ENCODE data around the gene LRMDA.

Gene LRMDA

GRCh38 chr10:76463111-76463510 is 1031.7 kb downstream of the LRMDA start:
- no peaks in the 10 kb centered on the region for H3K36me3 ChIP-seq (ENCODE audit: control insufficient read depth in 2 of 2, insufficient read depth in 1 of 2, low read length in 2 of 2)
- CTCF ChIA-PET, result interaction anchor here (0.6 kb wide), 1 partner anchor 180 kb away, joined by 4 read pairs; no protein-coding TSS in a partner anchor
- no peak for TF ChIP-seq ZNF830 (tag by site-specific recombination; IDR thresholded peaks at IDR 0.05; ENCODE audit: low read depth)
- TF ChIP-seq ZNF423 (tag by site-specific recombination; IDR thresholded peaks at IDR 0.05), result no peak
- TF ChIP-seq, protein P1, sequence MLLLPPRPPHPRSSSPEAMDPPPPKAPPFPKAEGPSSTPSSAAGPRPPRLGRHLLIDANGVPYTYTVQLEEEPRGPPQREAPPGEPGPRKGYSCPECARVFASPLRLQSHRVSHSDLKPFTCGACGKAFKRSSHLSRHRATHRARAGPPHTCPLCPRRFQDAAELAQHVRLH (tag by site-specific recombination; IDR thresholded peaks at IDR 0.05), result no peak
- 0 out of 2 replicates have a peak, but pooled peaks have one; percentile 21 for TF ChIP-seq SCRT2 (tag by site-specific recombination; IDR thresholded peaks at IDR 0.05)
- no peak for TF ChIP-seq ZNF19 (tag by site-specific recombination; IDR thresholded peaks at IDR 0.05; ENCODE audit: low read depth)

DNA sequence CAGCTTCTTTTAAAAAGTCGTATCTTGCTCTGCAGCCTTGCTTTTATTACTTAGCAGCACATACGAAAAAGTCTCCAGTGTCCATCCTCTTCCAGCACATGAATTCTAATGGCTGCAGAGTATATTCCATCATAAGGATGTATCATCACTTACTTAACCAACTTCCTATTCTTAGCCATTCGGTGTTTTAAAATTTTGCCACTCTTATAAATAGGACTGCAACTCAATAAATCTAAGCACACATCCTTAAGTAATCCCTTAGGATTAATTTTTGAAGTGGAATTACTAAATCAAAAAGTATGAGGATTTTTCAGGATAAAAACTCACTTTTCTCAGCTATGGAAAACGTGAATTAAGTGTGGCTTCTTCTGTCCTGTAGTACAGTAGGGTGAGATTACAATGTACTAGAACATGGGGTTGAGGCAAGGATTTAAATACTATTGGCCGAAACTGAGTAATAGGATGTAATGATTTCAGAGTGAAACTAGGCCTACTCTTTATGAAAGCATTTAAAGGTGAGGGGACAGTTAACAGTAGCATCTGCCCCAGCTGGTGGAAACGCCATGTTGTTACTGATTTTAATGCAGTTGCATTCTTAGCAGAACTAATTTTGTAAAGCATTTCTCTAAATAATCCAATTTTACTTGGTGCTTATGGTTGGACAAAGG is 1035.5 kb downstream of the LRMDA start:
- ChIA-PET CTCF (no interaction called here), POLR2A (no interaction called here)
- Histone ChIP-seq H3K9me3 (ENCODE audit: control insufficient read depth, insufficient read depth, low read depth, low read length) (no peaks in the 10 kb centered on the region), H3K4me3 (ENCODE audit: low read depth, low read length) (no peak overlapping the region), H3K36me3 (ENCODE audit: control insufficient read depth in 2 of 2, insufficient read depth in 1 of 2, low read length in 2 of 2) (no peaks in the 10 kb centered on the region), H3K4me1 (ENCODE audit: control insufficient read depth, insufficient read depth, low read length) (no peaks in the 10 kb centered on the region), H3K27ac (ENCODE audit: extremely low read depth, low read depth, low read length) (no peak overlapping the region)
- TF ChIP-seq ZNF248 (tag by site-specific recombination; IDR thresholded peaks at IDR 0.05) (no peak), ZBTB21 (tag by site-specific recombination; IDR thresholded peaks at IDR 0.05) (no peak), ZBTB49 (tag by site-specific recombination; IDR thresholded peaks at IDR 0.05; ENCODE audit: low read depth) (no peak), PBX3 (CRISPR knock-in tag; IDR thresholded peaks at IDR 0.05) (no peak), ZNF48 (tag by site-specific recombination; IDR thresholded peaks at IDR 0.05) (no peak), ZNF585B (tag by site-specific recombination; IDR thresholded peaks at IDR 0.05) (no peak), ZEB2 (tag by site-specific recombination; IDR thresholded peaks at IDR 0.05) (no peak), ZNF16 (tag by site-specific recombination; IDR thresholded peaks at IDR 0.05; ENCODE audit: low read depth) (no peak), ZNF837 (tag by site-specific recombination; IDR thresholded peaks at IDR 0.05) (no peak), ZNF830 (tag by site-specific recombination; IDR thresholded peaks at IDR 0.05; ENCODE audit: low read depth) (no peak), ZNF148 (tag by site-specific recombination; IDR thresholded peaks at IDR 0.05; ENCODE audit: borderline replicate concordance) (no peak)
- TF ChIP-seq, protein P2, sequence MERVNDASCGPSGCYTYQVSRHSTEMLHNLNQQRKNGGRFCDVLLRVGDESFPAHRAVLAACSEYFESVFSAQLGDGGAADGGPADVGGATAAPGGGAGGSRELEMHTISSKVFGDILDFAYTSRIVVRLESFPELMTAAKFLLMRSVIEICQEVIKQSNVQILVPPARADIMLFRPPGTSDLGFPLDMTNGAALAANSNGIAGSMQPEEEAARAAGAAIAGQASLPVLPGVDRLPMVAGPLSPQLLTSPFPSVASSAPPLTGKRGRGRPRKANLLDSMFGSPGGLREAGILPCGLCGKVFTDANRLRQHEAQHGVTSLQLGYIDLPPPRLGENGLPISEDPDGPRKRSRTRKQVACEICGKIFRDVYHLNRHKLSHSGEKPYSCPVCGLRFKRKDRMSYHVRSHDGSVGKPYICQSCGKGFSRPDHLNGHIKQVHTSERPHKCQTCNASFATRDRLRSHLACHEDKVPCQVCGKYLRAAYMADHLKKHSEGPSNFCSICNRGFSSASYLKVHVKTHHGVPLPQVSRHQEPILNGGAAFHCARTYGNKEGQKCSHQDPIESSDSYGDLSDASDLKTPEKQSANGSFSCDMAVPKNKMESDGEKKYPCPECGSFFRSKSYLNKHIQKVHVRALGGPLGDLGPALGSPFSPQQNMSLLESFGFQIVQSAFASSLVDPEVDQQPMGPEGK (tag by site-specific recombination; IDR thresholded peaks at IDR 0.05), result no peak
- TF ChIP-seq, protein P3, sequence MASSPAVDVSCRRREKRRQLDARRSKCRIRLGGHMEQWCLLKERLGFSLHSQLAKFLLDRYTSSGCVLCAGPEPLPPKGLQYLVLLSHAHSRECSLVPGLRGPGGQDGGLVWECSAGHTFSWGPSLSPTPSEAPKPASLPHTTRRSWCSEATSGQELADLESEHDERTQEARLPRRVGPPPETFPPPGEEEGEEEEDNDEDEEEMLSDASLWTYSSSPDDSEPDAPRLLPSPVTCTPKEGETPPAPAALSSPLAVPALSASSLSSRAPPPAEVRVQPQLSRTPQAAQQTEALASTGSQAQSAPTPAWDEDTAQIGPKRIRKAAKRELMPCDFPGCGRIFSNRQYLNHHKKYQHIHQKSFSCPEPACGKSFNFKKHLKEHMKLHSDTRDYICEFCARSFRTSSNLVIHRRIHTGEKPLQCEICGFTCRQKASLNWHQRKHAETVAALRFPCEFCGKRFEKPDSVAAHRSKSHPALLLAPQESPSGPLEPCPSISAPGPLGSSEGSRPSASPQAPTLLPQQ (tag by site-specific recombination; IDR thresholded peaks at IDR 0.05), result no peak

More at GRCh38 chr10:76463111-76463510, 1031.7 kb downstream of the LRMDA start:
- Histone ChIP-seq H3K4me1 (ENCODE audit: control insufficient read depth, insufficient read depth, low read length) (no peaks in the 10 kb centered on the region), H3K27ac (ENCODE audit: extremely low read depth, low read depth, low read length) (no peak overlapping the region), H3K4me3 (ENCODE audit: low read depth, low read length) (no peak overlapping the region), H3K9me3 (ENCODE audit: control insufficient read depth, insufficient read depth, low read depth, low read length) (no peaks in the 10 kb centered on the region)
- POLR2A ChIA-PET, result no interaction called here
